ENCODE data around the gene HIVEP3. TPM values are rescaled to one million over a fixed set of nuclear protein-coding genes. Genes with fewer than 3 reads are reported as not detected.

HIVEP3 gene
- total RNA-seq, 5 donors from 2014 or later (not counting 1 experiment from before 2014, with no cell fraction given), result 7.0 to 15.3 (median 8.8) TPM

DNA sequence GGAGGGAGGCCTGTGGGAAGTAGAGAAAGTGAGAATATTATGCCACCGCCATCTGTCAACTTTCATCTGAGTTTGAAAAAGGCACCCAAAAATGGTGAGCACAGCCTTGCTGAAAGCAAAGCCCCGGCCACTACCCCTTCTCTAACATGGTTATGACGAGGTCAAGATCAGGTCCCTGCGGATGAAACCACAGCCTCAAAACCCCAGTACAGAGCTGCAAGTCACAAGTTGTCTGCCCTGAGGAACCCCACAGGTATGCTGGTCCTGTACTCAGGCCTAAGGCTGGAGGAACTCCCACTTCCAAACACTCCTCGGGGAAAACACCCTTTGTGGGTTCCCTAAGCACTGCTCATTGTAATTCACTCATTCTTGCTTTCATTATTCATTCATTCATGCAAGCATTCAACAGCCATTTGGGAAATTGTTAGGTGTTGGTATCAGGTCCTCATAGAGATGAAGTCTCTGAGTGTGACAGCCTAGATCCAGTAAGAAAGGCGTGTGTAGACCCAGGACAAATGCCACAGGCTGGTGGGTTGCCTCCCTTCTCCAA, 217.7 kb downstream of the HIVEP3 start:
- no peaks in the 10 kb centered on the region for H3K9me3 ChIP-seq
- H3K36me3 ChIP-seq (ENCODE audit: control insufficient read depth in 2 of 2, extremely low read depth in 1 of 2, insufficient read depth in 1 of 2, low read length in 1 of 2), result no peaks in the 10 kb centered on the region
- WGBS (ENCODE audit: insufficient coverage), result 93% methylated on average over 4 of the region's 6 CpGs
- ATAC-seq (replicated peaks in 1 of 4) (no peak), DNase-seq (no peak)
- Mint-ChIP-seq H3K27me3 (no peaks in the 10 kb centered on the region), H3K4me1 (peaks cover 3 to 12% (median 4%) of the 10 kb centered on the region in 3 donors), H3K27ac (no peak overlapping the region), H3K9me3 (no peaks in the 10 kb centered on the region), H3K4me3 (no peak overlapping the region), H3K36me3 (no peaks in the 10 kb centered on the region)
- H3K27me3 ChIP-seq (replicated peaks in 1 of 2; ENCODE audit: control insufficient read depth in 2 of 2, extremely low read depth in 1 of 2, insufficient read depth in 2 of 2, low read length in 1 of 2), result no peaks in the 10 kb centered on the region
- ChIA-PET POLR2A (no interaction called here), CTCF (no interaction called here)
- no peak overlapping the region for H3K4me3 ChIP-seq (ENCODE audit: control insufficient read depth in 1 of 2, extremely low read depth in 1 of 2, low read length in 1 of 2)
- peaks cover 0 to 23% of the 10 kb centered on the region in 2 experiments for H3K4me1 ChIP-seq (ENCODE audit: control insufficient read depth in 1 of 2, extremely low read depth in 1 of 2, insufficient read depth in 2 of 2, low read length in 2 of 2)
- H3K27ac ChIP-seq (ENCODE audit: low read length), result no peak overlapping the region

DNA sequence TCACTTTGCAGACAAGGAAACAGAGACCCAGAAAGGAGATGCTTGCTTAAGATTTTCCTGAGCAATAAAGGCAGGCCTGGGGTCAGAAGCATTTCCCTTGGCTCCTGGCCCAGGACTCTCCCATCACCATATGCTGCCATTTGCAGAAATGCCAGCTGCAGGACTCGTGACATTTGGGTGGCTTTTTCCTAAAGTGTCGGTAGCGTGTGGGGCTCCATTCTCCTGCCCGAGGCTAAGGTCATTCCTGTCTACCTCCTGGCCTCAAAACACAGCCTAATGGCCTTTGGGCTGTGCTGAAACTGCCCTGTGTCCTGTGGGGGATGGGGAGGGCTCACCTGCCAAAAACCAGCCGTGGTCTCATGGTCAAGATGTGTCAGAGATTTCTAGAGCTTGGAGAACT, 218.1 kb downstream of the HIVEP3 start:
- no peak overlapping the region for H3K27ac Mint-ChIP-seq
- H3K27ac ChIP-seq (ENCODE audit: low read length), result no peak overlapping the region
- ChIA-PET POLR2A (no interaction called here), CTCF (no interaction called here)
- no peaks in the 10 kb centered on the region for H3K27me3 ChIP-seq (replicated peaks in 1 of 2; ENCODE audit: control insufficient read depth in 2 of 2, extremely low read depth in 1 of 2, insufficient read depth in 2 of 2, low read length in 1 of 2)
- no peaks in the 10 kb centered on the region for H3K27me3 Mint-ChIP-seq
- ATAC-seq (replicated peaks in 1 of 4) (no peak), DNase-seq (no peak)
- H3K4me3 ChIP-seq (ENCODE audit: control insufficient read depth in 1 of 2, extremely low read depth in 1 of 2, low read length in 1 of 2), result no peak overlapping the region
- no peak overlapping the region for H3K4me3 Mint-ChIP-seq
- H3K9me3 ChIP-seq, result no peaks in the 10 kb centered on the region
- H3K36me3 Mint-ChIP-seq, result no peaks in the 10 kb centered on the region
- 93% methylated on average over 2 of the region's 5 CpGs for WGBS (ENCODE audit: insufficient coverage)
- H3K4me1 ChIP-seq (ENCODE audit: control insufficient read depth in 1 of 2, extremely low read depth in 1 of 2, insufficient read depth in 2 of 2, low read length in 2 of 2), result peaks cover 0 to 23% of the 10 kb centered on the region in 2 experiments
- H3K4me1 Mint-ChIP-seq, result peaks cover 3 to 12% (median 4%) of the 10 kb centered on the region in 3 donors
- H3K9me3 Mint-ChIP-seq, result no peaks in the 10 kb centered on the region
- no peaks in the 10 kb centered on the region for H3K36me3 ChIP-seq (ENCODE audit: control insufficient read depth in 2 of 2, extremely low read depth in 1 of 2, insufficient read depth in 1 of 2, low read length in 1 of 2)

DNA sequence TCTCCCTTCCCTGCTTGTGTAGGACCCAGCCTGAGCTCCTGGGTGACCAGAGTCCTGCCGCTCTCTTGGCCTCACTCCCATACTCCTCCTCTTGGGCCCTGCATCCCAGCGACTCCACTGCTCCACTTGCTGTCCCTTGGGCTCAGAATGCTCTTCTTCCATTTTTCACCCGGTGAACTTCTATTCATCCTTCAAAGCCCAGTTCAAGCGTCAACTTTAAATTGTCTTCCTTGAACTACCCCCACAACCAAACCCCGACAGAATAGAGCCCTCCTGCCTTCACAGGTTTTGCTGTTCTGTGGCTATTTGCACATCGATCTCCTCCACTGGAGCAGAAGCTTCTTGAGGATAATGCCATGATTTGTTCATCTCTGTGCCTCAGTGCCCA, 218.9 kb downstream of the HIVEP3 start:
- H3K9me3 Mint-ChIP-seq, result no peaks in the 10 kb centered on the region
- DNase-seq, result no peak
- ATAC-seq (replicated peaks in 1 of 4), result no peak
- Histone ChIP-seq H3K27ac (ENCODE audit: low read length) (no peak overlapping the region), H3K36me3 (ENCODE audit: control insufficient read depth in 2 of 2, extremely low read depth in 1 of 2, insufficient read depth in 1 of 2, low read length in 1 of 2) (no peaks in the 10 kb centered on the region), H3K27me3 (replicated peaks in 1 of 2; ENCODE audit: control insufficient read depth in 2 of 2, extremely low read depth in 1 of 2, insufficient read depth in 2 of 2, low read length in 1 of 2) (no peaks in the 10 kb centered on the region), H3K9me3 (no peaks in the 10 kb centered on the region), H3K4me1 (ENCODE audit: control insufficient read depth in 1 of 2, extremely low read depth in 1 of 2, insufficient read depth in 2 of 2, low read length in 2 of 2) (peaks cover 0 to 26% of the 10 kb centered on the region in 2 experiments), H3K4me3 (ENCODE audit: control insufficient read depth in 1 of 2, extremely low read depth in 1 of 2, low read length in 1 of 2) (no peak overlapping the region)
- peaks cover 3 to 12% (median 4%) of the 10 kb centered on the region in 3 donors for H3K4me1 Mint-ChIP-seq
- no peak overlapping the region for H3K4me3 Mint-ChIP-seq
- H3K27me3 Mint-ChIP-seq, result no peaks in the 10 kb centered on the region
- H3K27ac Mint-ChIP-seq, result no peak overlapping the region
- CTCF ChIA-PET, result interaction anchor here in 1 of 2 donors (0.6 kb wide), 1 partner anchor 23 kb away, joined by 4 read pairs; no protein-coding TSS in a partner anchor
- WGBS (ENCODE audit: insufficient coverage), result 91% methylated on average over 6 of the region's 6 CpGs
- no peaks in the 10 kb centered on the region for H3K36me3 Mint-ChIP-seq
- POLR2A ChIA-PET, result no interaction called here

DNA sequence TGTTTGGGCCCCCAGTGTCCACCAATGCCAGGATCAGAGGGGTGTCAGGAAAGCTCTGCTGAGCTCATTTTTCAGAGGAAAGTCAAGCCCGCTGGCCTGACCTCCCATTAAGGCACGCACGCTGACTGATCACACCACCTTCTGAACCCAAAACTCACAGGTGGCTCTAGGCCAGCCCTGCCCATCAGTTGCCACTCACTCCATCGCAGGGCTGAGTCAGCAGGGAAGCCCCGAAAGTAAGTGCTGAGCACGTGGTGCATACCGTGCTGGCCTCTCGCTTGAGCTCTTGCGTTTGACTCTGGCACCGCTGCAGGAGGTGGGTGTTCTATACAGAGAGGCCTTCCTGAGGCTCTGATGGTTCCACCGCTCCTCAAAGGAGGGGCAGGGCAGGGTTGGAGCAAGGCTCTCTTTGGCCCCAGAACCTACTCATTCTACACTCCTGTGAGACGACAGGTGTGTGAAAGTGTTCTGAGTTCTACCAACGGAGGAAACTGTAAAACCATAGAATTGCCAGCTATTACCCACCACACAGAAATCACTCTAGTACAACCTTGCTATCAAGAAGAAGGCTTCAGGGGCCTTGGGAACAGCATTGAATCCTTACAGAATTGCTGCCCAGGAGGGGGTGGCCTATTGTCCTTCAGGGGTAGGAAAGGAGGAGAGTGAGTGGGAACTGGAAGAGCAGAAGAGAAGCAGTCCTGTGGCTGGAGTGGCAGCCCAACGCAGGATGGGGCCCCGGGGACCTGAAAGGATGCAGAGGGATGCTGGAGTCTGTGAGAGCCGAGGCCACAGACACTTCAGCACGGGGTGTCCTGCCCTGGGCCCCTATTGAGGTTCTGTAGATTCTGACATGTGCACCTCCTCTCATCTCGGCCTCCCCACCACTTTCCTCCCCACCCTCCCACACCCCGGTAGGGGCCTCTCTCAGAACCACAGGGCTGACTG, 219.5 kb downstream of the HIVEP3 start:
- Mint-ChIP-seq H3K4me3 (no peak overlapping the region), H3K9me3 (no peaks in the 10 kb centered on the region), H3K4me1 (peaks cover 3 to 12% (median 4%) of the 10 kb centered on the region in 3 donors), H3K27me3 (no peaks in the 10 kb centered on the region), H3K36me3 (no peaks in the 10 kb centered on the region), H3K27ac (no peak overlapping the region)
- CTCF ChIA-PET, result interaction anchor here in 1 of 2 donors (0.6 kb wide), 1 partner anchor 22 kb away, joined by 4 read pairs; no protein-coding TSS in a partner anchor
- POLR2A ChIA-PET, result interaction anchor here in 1 of 2 donors (0.6 kb wide), 1 partner anchor 1099 kb away, joined by 10 read pairs; no protein-coding TSS in a partner anchor
- ATAC-seq (replicated peaks in 1 of 4) (peak in 1 of 4 experiments; percentile 55), DNase-seq (peak in 7 of 35 experiments; percentile 7 to 56 (median 18))
- H3K9me3 ChIP-seq, result no peaks in the 10 kb centered on the region
- H3K27me3 ChIP-seq (replicated peaks in 1 of 2; ENCODE audit: control insufficient read depth in 2 of 2, extremely low read depth in 1 of 2, insufficient read depth in 2 of 2, low read length in 1 of 2), result no peaks in the 10 kb centered on the region
- no peak overlapping the region for H3K27ac ChIP-seq (ENCODE audit: low read length)
- H3K4me3 ChIP-seq (ENCODE audit: control insufficient read depth in 1 of 2, extremely low read depth in 1 of 2, low read length in 1 of 2), result no peak overlapping the region
- peaks cover 0 to 26% of the 10 kb centered on the region in 2 experiments for H3K4me1 ChIP-seq (ENCODE audit: control insufficient read depth in 1 of 2, extremely low read depth in 1 of 2, insufficient read depth in 2 of 2, low read length in 2 of 2)
- 67% methylated on average over 13 of the region's 19 CpGs for WGBS (ENCODE audit: insufficient coverage)
- H3K36me3 ChIP-seq (ENCODE audit: control insufficient read depth in 2 of 2, extremely low read depth in 1 of 2, insufficient read depth in 1 of 2, low read length in 1 of 2), result no peaks in the 10 kb centered on the region

DNA sequence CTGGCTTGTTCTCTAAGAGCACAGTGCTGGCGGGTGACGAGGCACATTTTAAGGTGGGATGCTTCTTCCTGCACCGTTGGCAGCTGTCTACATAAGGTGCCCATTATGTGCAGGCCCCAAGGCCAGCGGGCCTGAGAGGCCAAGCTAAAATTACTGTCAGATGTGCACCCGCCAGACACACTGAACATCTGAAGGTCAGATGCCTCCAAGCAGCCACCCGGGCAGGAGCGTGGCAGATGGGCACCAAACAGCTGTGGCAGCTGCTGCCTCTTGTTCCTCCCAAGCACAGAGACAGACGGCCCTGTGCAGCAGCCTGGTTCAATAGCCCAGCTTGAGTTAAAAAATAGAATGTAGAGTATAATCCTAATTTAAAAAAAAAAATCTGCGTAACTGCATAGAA, 222.3 kb downstream of the HIVEP3 start:
- Mint-ChIP-seq H3K36me3 (no peaks in the 10 kb centered on the region), H3K4me3 (no peak overlapping the region), H3K27me3 (no peaks in the 10 kb centered on the region), H3K9me3 (no peaks in the 10 kb centered on the region), H3K27ac (no peak overlapping the region), H3K4me1 (peaks cover 4 to 12% (median 4%) of the 10 kb centered on the region in 3 donors)
- Histone ChIP-seq H3K4me3 (ENCODE audit: control insufficient read depth in 1 of 2, extremely low read depth in 1 of 2, low read length in 1 of 2) (no peak overlapping the region), H3K4me1 (ENCODE audit: control insufficient read depth in 1 of 2, extremely low read depth in 1 of 2, insufficient read depth in 2 of 2, low read length in 2 of 2) (peaks cover 0 to 26% of the 10 kb centered on the region in 2 experiments), H3K27ac (ENCODE audit: low read length) (no peak overlapping the region), H3K27me3 (replicated peaks in 1 of 2; ENCODE audit: control insufficient read depth in 2 of 2, extremely low read depth in 1 of 2, insufficient read depth in 2 of 2, low read length in 1 of 2) (no peaks in the 10 kb centered on the region), H3K36me3 (ENCODE audit: control insufficient read depth in 2 of 2, extremely low read depth in 1 of 2, insufficient read depth in 1 of 2, low read length in 1 of 2) (no peaks in the 10 kb centered on the region), H3K9me3 (no peaks in the 10 kb centered on the region)
- ATAC-seq (replicated peaks in 1 of 4) (no peak), DNase-seq (no peak)
- ChIA-PET CTCF (interaction anchor here in 1 of 2 donors (0.6 kb wide), 1 partner anchor 776 kb away, joined by 3 read pairs; no protein-coding TSS in a partner anchor), POLR2A (no interaction called here)
- WGBS (ENCODE audit: insufficient coverage), result 98% methylated on average over 7 of the region's 9 CpGs

DNA sequence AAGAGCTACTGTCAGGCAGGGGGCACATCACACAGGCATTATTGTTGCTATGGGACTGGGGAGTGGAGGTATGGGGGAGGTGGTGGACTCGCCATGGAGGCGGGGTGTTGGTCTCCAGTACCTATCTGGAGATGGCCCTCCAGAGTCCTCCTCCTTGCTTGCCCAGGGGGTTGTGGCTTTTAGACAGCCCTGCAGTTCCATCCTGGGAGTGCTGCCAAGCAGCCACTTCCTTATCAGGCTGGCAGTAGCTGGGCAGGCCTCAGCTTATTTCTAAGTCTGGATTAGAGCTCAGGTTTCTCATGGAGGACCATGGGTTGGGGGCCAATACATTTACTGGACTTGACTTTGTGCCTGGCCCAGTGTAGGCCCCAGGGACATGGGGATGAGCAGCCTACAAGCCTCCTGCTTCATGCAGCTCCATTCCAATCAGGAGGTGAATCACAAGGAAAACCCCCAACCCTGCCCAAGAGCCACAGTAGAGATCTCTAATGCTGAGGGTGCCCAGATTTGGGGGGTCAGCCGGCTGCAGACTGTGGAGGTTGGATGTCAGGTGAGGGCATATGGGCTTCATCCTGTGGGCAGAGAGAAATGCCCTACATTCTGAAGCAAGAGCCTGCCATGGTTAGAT, 223.5 kb downstream of the HIVEP3 start:
- H3K9me3 ChIP-seq, result no peaks in the 10 kb centered on the region
- no peaks in the 10 kb centered on the region for H3K36me3 ChIP-seq (ENCODE audit: control insufficient read depth in 2 of 2, extremely low read depth in 1 of 2, insufficient read depth in 1 of 2, low read length in 1 of 2)
- ATAC-seq (replicated peaks in 1 of 4) (no peak), DNase-seq (no peak)
- Mint-ChIP-seq H3K4me3 (no peak overlapping the region), H3K36me3 (no peaks in the 10 kb centered on the region), H3K9me3 (no peaks in the 10 kb centered on the region), H3K27ac (no peak overlapping the region), H3K27me3 (no peaks in the 10 kb centered on the region), H3K4me1 (peaks cover 6 to 15% (median 7%) of the 10 kb centered on the region in 3 donors)
- H3K4me1 ChIP-seq (ENCODE audit: control insufficient read depth in 1 of 2, extremely low read depth in 1 of 2, insufficient read depth in 2 of 2, low read length in 2 of 2), result peaks cover 0 to 23% of the 10 kb centered on the region in 2 experiments
- H3K27ac ChIP-seq (ENCODE audit: low read length), result no peak overlapping the region
- H3K4me3 ChIP-seq (ENCODE audit: control insufficient read depth in 1 of 2, extremely low read depth in 1 of 2, low read length in 1 of 2), result no peak overlapping the region
- WGBS (ENCODE audit: insufficient coverage), result 100% methylated on average over 3 of the region's 3 CpGs
- H3K27me3 ChIP-seq (replicated peaks in 1 of 2; ENCODE audit: control insufficient read depth in 2 of 2, extremely low read depth in 1 of 2, insufficient read depth in 2 of 2, low read length in 1 of 2), result no peaks in the 10 kb centered on the region
- ChIA-PET CTCF (no interaction called here), POLR2A (no interaction called here)

Data from T-cell (primary cell).